Mesendoderm (in vitro differentiated cells): ENCODE data around the gene SLC16A7.

ENCODE experiments used
- DNase-seq: peaks from one replicate; pipeline ENCODE4 v3.0.0; 2013
- H2AK5ac ChIP-seq: 2 replicates; pipeline ENCODE4 v1.6.1; 2013; ENCODE audit warnings: low read length, inconsistent platforms
- H2BK120ac ChIP-seq: 2 replicates; pipeline ENCODE4 v1.6.1; 2013; ENCODE audit warnings: low read depth, mild to moderate bottlenecking, low read length, moderate library complexity, mixed read lengths
- H2BK15ac ChIP-seq: replicated peaks from 2 replicates; pipeline ENCODE4 v1.6.1; 2013; ENCODE audit warnings: low read depth, mild to moderate bottlenecking, moderate library complexity
- H2BK5ac ChIP-seq: 2 replicates; pipeline ENCODE4 v1.6.1; 2013; ENCODE audit warnings: low read length, inconsistent platforms
- H3K18ac ChIP-seq: 2 replicates; pipeline ENCODE4 v1.6.1; 2013; ENCODE audit warnings: mild to moderate bottlenecking, low read length, mixed read lengths
- H3K23ac ChIP-seq: one replicate; pipeline ENCODE4 v1.6.1; 2013; ENCODE audit warnings: low read length
- H3K27ac ChIP-seq: 2 replicates; pipeline ENCODE4 v1.5.1; 2013; ENCODE audit warnings: low read depth, mild to moderate bottlenecking, inconsistent platforms, low read length, moderate library complexity
- H3K27me3 ChIP-seq: 2 replicates; pipeline ENCODE4 v1.6.1; 2013; ENCODE audit warnings: low read length, control low read depth, mild to moderate bottlenecking, inconsistent platforms; ENCODE audit not compliant: insufficient read depth, poor library complexity
- H3K36me3 ChIP-seq: 2 replicates; pipeline ENCODE4 v1.6.1; 2013; ENCODE audit warnings: low read length, inconsistent platforms; ENCODE audit not compliant: control insufficient read depth, insufficient read depth
- H3K4ac ChIP-seq: one replicate; pipeline ENCODE4 v1.6.1; 2013; ENCODE audit warnings: low read depth, mild to moderate bottlenecking, low read length, moderate library complexity
- H3K4me1 ChIP-seq: 2 replicates; pipeline ENCODE4 v1.6.1; 2013; ENCODE audit warnings: low read depth, low read length, inconsistent platforms; ENCODE audit not compliant: control insufficient read depth
- H3K4me2 ChIP-seq: 2 replicates; pipeline ENCODE4 v1.6.1; 2013; ENCODE audit warnings: low read length
- H3K4me3 ChIP-seq: 2 replicates; pipeline ENCODE4 v1.5.1; 2013; ENCODE audit warnings: mild to moderate bottlenecking, low read length
- H3K56ac ChIP-seq: one replicate; pipeline ENCODE4 v1.6.1; 2013; ENCODE audit warnings: low read length
- H3K79me1 ChIP-seq: 2 replicates; pipeline ENCODE4 v1.6.1; 2013; ENCODE audit warnings: low read length, inconsistent platforms
- H3K79me2 ChIP-seq: 2 replicates; pipeline ENCODE4 v1.6.1; 2013; ENCODE audit warnings: mild to moderate bottlenecking, low read length; ENCODE audit not compliant: control insufficient read depth, insufficient read depth
- H3K9ac ChIP-seq: 2 replicates; pipeline ENCODE4 v1.6.1; 2013; ENCODE audit warnings: low read length, inconsistent platforms
- H4K5ac ChIP-seq: one replicate; pipeline ENCODE4 v1.6.1; 2013; ENCODE audit warnings: low read length
- H4K8ac ChIP-seq: one replicate; pipeline ENCODE4 v1.6.1; 2013; ENCODE audit warnings: low read depth, mild to moderate bottlenecking, control low read depth, low read length, moderate library complexity
- WGBS: extraction: QIAGEN DNeasy Blood & Tissue Kit; methylation state at CpG from one replicate; pipeline ENCODE4 v1.1.7; 2013; ENCODE audit warnings: low lambda C conversion rate, missing lambda C conversion rate; ENCODE audit not compliant: insufficient coverage; ENCODE audit errors: extremely low coverage; 5-methylcytosine and 5-hydroxymethylcytosine counted together

The SLC16A7 gene

DNA sequence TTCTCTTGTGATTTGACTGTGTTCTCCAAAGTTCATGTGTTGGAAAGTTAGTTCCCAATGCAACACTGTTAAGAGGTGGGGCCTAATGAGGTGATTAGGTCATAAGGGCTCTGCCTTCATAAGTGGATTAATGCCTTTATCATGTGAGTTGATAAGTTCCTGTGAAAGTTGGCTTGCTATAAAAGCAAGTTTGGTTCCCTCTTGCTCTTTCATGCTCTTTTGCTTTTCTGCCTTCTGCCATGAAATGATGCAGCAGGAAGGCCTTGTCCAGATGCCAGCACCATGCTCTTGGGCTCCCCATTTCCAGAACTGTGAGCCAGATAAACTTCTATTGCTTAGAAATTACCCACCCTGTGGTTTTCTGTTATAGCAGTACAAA lies 41.9 kb downstream of the SLC16A7 start:
- Histone ChIP-seq H2AK5ac (no peak overlapping the region), H3K56ac (no peak overlapping the region), H2BK15ac (no peak overlapping the region), H2BK5ac (no peak overlapping the region), H3K23ac (no peak overlapping the region), H3K4me2 (no peak overlapping the region), H3K79me1 (no peaks in the 10 kb centered on the region), H4K8ac (no peak overlapping the region), H2BK120ac (no peak overlapping the region), H3K79me2 (no peaks in the 10 kb centered on the region), H3K18ac (no peak overlapping the region), H3K4ac (no peak overlapping the region), H3K36me3 (no peaks in the 10 kb centered on the region), H3K4me1 (peaks cover 2% of the 10 kb centered on the region), H3K27ac (no peak overlapping the region), H4K5ac (no peak overlapping the region), H3K27me3 (no peaks in the 10 kb centered on the region), H3K9ac (no peak overlapping the region), H3K4me3 (no peak overlapping the region)
- peak; percentile 55 for DNase-seq

GRCh38 chr12:59643550-59643949 lies 47.7 kb downstream of the SLC16A7 start:
- Histone ChIP-seq H2BK5ac (no peak overlapping the region), H3K4me2 (no peak overlapping the region), H4K8ac (no peak overlapping the region), H3K4ac (no peak overlapping the region), H3K36me3 (no peaks in the 10 kb centered on the region), H3K4me1 (no peaks in the 10 kb centered on the region), H3K18ac (no peak overlapping the region), H2BK120ac (no peak overlapping the region), H3K79me2 (no peaks in the 10 kb centered on the region), H3K23ac (no peak overlapping the region), H2BK15ac (no peak overlapping the region), H3K27ac (no peak overlapping the region), H3K9ac (no peak overlapping the region), H3K79me1 (no peaks in the 10 kb centered on the region), H2AK5ac (no peak overlapping the region), H3K27me3 (no peaks in the 10 kb centered on the region), H3K4me3 (no peak overlapping the region), H4K5ac (no peak overlapping the region), H3K56ac (no peak overlapping the region)
- no peak for DNase-seq
- WGBS, result no CpG with 5 or more reads among the region's 3 CpGs

DNA sequence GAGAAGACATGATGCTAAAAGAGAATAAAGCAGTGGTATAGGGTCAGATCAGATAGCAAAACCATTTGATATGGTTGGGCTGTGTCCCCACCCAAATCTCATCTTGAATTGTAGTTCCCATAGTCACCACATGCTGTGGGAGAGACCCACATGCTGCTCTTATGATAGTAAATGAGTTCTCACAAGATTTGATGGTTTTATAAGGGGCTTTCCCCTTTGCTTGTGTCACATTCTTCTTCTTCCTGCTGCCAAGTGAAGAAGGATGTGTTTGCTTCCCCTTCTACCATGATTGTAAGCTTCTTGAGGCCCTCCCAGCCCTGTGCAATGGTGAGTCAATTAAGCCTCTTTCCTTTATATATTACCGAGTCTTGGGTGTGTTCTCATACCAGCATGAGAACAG lies 49.4 kb downstream of the SLC16A7 start:
- WGBS, result no CpG with 5 or more reads among the region's 1 CpG
- Histone ChIP-seq H3K27ac (no peak overlapping the region), H3K79me1 (no peaks in the 10 kb centered on the region), H4K8ac (no peak overlapping the region), H3K4me3 (no peak overlapping the region), H2AK5ac (no peak overlapping the region), H3K23ac (no peak overlapping the region), H3K4me1 (no peaks in the 10 kb centered on the region), H2BK15ac (no peak overlapping the region), H3K36me3 (no peaks in the 10 kb centered on the region), H3K56ac (no peak overlapping the region), H3K79me2 (no peaks in the 10 kb centered on the region), H3K4ac (no peak overlapping the region), H2BK5ac (no peak overlapping the region), H3K18ac (no peak overlapping the region), H3K9ac (no peak overlapping the region), H4K5ac (no peak overlapping the region), H3K27me3 (no peaks in the 10 kb centered on the region), H2BK120ac (no peak overlapping the region), H3K4me2 (no peak overlapping the region)
- no peak for DNase-seq

- no peak overlapping the region for H3K27ac ChIP-seq
- H3K4ac ChIP-seq, result no peak overlapping the region
- no peak overlapping the region for H3K4me2 ChIP-seq
- no peak overlapping the region for H3K4me3 ChIP-seq
- H2BK120ac ChIP-seq, result no peak overlapping the region
- no peak overlapping the region for H3K23ac ChIP-seq
- no peak overlapping the region for H2AK5ac ChIP-seq
- no peaks in the 10 kb centered on the region for H3K79me2 ChIP-seq
- H3K18ac ChIP-seq, result no peak overlapping the region
- H3K79me1 ChIP-seq, result no peaks in the 10 kb centered on the region
- H3K27me3 ChIP-seq, result no peaks in the 10 kb centered on the region
- no peak for DNase-seq
- H4K5ac ChIP-seq, result no peak overlapping the region
- H3K56ac ChIP-seq, result no peak overlapping the region
- no peak overlapping the region for H3K9ac ChIP-seq
- no peak overlapping the region for H2BK5ac ChIP-seq
- H2BK15ac ChIP-seq, result no peak overlapping the region
- no peaks in the 10 kb centered on the region for H3K4me1 ChIP-seq
- no peak overlapping the region for H4K8ac ChIP-seq
- no peaks in the 10 kb centered on the region for H3K36me3 ChIP-seq
These were observed 50.8 kb downstream of the SLC16A7 start for GRCh38 chr12:59646636-59647035.

DNA sequence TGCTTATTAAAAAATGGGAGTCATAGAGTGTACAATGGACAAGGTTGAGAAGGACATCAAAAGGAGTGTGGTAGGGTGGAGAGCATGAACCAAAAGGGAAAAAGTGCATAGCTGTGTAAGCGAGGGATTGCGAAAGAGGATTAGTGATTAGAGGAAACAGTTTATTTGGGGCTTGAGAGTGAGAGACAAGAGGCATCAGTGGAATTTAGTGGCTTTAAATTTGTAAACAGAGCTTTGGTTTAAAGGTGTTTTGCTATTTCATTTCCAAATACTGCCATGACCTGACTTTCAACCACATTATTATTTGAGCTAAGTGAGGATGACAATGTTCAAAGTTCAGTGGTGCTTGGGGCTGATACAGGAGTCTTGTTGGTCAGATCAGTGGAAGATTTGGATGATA lies 53.4 kb downstream of the SLC16A7 start:
- Histone ChIP-seq H3K56ac (no peak overlapping the region), H3K36me3 (no peaks in the 10 kb centered on the region), H3K79me1 (no peaks in the 10 kb centered on the region), H3K4ac (no peak overlapping the region), H3K27ac (no peak overlapping the region), H3K4me3 (no peak overlapping the region), H2AK5ac (no peak overlapping the region), H3K23ac (no peak overlapping the region), H3K9ac (no peak overlapping the region), H3K4me2 (no peak overlapping the region), H3K79me2 (no peaks in the 10 kb centered on the region), H2BK5ac (no peak overlapping the region), H3K18ac (no peak overlapping the region), H2BK120ac (no peak overlapping the region), H4K5ac (no peak overlapping the region), H3K27me3 (no peaks in the 10 kb centered on the region), H4K8ac (no peak overlapping the region), H2BK15ac (no peak overlapping the region), H3K4me1 (no peaks in the 10 kb centered on the region)
- no peak for DNase-seq
- WGBS, result 100% methylated on average over 2 of the region's 2 CpGs

- WGBS, result no CpG with 5 or more reads among the region's 3 CpGs
These were observed 54.9 kb downstream of the SLC16A7 start for GRCh38 chr12:59650588-59651228.

More at GRCh38 chr12:59650588-59651228, 54.9 kb downstream of the SLC16A7 start:
- Histone ChIP-seq H3K4me1 (no peaks in the 10 kb centered on the region), H4K8ac (no peak overlapping the region), H2AK5ac (no peak overlapping the region), H3K27ac (no peak overlapping the region), H2BK15ac (no peak overlapping the region), H2BK5ac (no peak overlapping the region), H3K79me1 (no peaks in the 10 kb centered on the region), H3K79me2 (no peaks in the 10 kb centered on the region), H3K27me3 (no peaks in the 10 kb centered on the region), H4K5ac (no peak overlapping the region), H3K4me2 (no peak overlapping the region), H3K9ac (no peak overlapping the region), H3K4me3 (no peak overlapping the region), H3K4ac (no peak overlapping the region), H3K56ac (no peak overlapping the region), H3K23ac (no peak overlapping the region), H3K36me3 (no peaks in the 10 kb centered on the region), H3K18ac (no peak overlapping the region), H2BK120ac (no peak overlapping the region)
- no peak for DNase-seq
